Ectodermal cell (in vitro differentiated cells): Measurements from ENCODE around the gene PRKAG3.
"Not testable (repeated sequence)": the region's sequence is repeated elsewhere in the genome, so short reads cannot be mapped to it uniquely, and the experiment has no call there.

Source experiments
- H3K27ac ChIP-seq: 2 replicates; pipeline ENCODE4 v1.7.0; 2013; ENCODE audit warnings: mild to moderate bottlenecking, low read depth, low read length; ENCODE audit not compliant: insufficient read depth, poor library complexity, severe bottlenecking
- H3K27me3 ChIP-seq: 2 replicates; pipeline ENCODE4 v1.7.0; 2013; ENCODE audit warnings: mild to moderate bottlenecking, low read length; ENCODE audit not compliant: insufficient read depth, control insufficient read depth, poor library complexity, severe bottlenecking
- H3K36me3 ChIP-seq: one replicate; pipeline ENCODE4 v1.7.0; 2013; ENCODE audit warnings: low read length; ENCODE audit not compliant: control insufficient read depth, insufficient read depth
- H3K4me1 ChIP-seq: one replicate; pipeline ENCODE4 v1.7.0; 2013; ENCODE audit warnings: low read length; ENCODE audit not compliant: control insufficient read depth, insufficient read depth
- H3K4me3 ChIP-seq: 2 replicates; pipeline ENCODE4 v1.7.0; 2013; ENCODE audit warnings: low read depth, low read length, control low read depth; ENCODE audit not compliant: insufficient read depth
- H3K9me3 ChIP-seq: 2 replicates; pipeline ENCODE4 v1.7.0; 2013; ENCODE audit warnings: mild to moderate bottlenecking, low read length, moderate library complexity; ENCODE audit not compliant: control insufficient read depth
- WGBS, 2 experiments: methylation state at CpG; one replicate each; pipeline ENCODE4 v1.1.7; 2013; ENCODE audit warnings: missing lambda C conversion rate in 2 of 2; 5-methylcytosine and 5-hydroxymethylcytosine counted together

Gene PRKAG3

GRCh38 chr2:218783688-218784087 lies 47.9 kb downstream of the PRKAG3 start:
- H3K4me3 ChIP-seq: no peak overlapping the region
- no peaks in the 10 kb centered on the region for H3K9me3 ChIP-seq
- WGBS, 2 experiments: 88 to 93% methylated on average over 4 of the region's 4 CpGs

GRCh38 chr2:218782528-218782844 lies 49.1 kb downstream of the PRKAG3 start:
- peaks cover 1% of the 10 kb centered on the region for H3K9me3 ChIP-seq
- no peaks in the 10 kb centered on the region for H3K36me3 ChIP-seq
- H3K4me3 ChIP-seq: peak overlapping the region; percentile 37
- H3K27ac ChIP-seq: no peak overlapping the region
- no peaks in the 10 kb centered on the region for H3K4me1 ChIP-seq
- WGBS, 2 experiments: 16 to 21% methylated on average over 6 of the region's 6 CpGs
- peaks cover 43% of the 10 kb centered on the region for H3K27me3 ChIP-seq

More at GRCh38 chr2:218783688-218784087, 47.9 kb downstream of the PRKAG3 start:
- H3K36me3 ChIP-seq: no peaks in the 10 kb centered on the region
- no peak overlapping the region for H3K27ac ChIP-seq
- H3K27me3 ChIP-seq: peaks cover 43% of the 10 kb centered on the region
- H3K4me1 ChIP-seq: no peaks in the 10 kb centered on the region

- Histone ChIP-seq H3K27me3 (peaks cover 43% of the 10 kb centered on the region), H3K27ac (no peak within 1 kb of the TSS), H3K9me3 (peaks cover 2% of the 10 kb centered on the region), H3K4me1 (no peaks in the 10 kb centered on the region), H3K4me3 (peak within 1 kb of the TSS; percentile 37), H3K36me3 (no peaks in the 10 kb centered on the region)
- WGBS, 2 experiments: 1% methylated on average over 76 of the region's 76 CpGs
Observed at GRCh38 chr2:218781691-218782527, 49.7 kb downstream of the PRKAG3 start, which contains the start of gene CYP27A1. Gene CYP27A1 (plus strand): TSS chr2:218782147. CDS start chr2:218782183, 36 bp downstream.

- Histone ChIP-seq H3K9me3 (peaks cover 2% of the 10 kb centered on the region), H3K4me3 (peak overlapping the region; percentile 37), H3K27me3 (peaks cover 43% of the 10 kb centered on the region), H3K4me1 (no peaks in the 10 kb centered on the region), H3K27ac (no peak overlapping the region), H3K36me3 (no peaks in the 10 kb centered on the region)
- 52 to 67% methylated on average over 11 to 14 of the region's 15 CpGs for WGBS, 2 experiments
Observed at GRCh38 chr2:218780851-218781690, 50.5 kb downstream of the PRKAG3 start.

- WGBS, 2 experiments: 85 to 100% methylated on average over 1 of the region's 2 CpGs
- H3K27ac ChIP-seq: no peak overlapping the region
- no peak overlapping the region for H3K4me3 ChIP-seq
- peaks cover 43% of the 10 kb centered on the region for H3K27me3 ChIP-seq
- H3K9me3 ChIP-seq: peaks cover 2% of the 10 kb centered on the region
- no peaks in the 10 kb centered on the region for H3K36me3 ChIP-seq
- H3K4me1 ChIP-seq: no peaks in the 10 kb centered on the region
Observed at GRCh38 chr2:218780046-218780445, 51.6 kb downstream of the PRKAG3 start.

- H3K36me3 ChIP-seq: no peaks in the 10 kb centered on the region
- H3K4me3 ChIP-seq: no peak overlapping the region
- H3K9me3 ChIP-seq: peaks cover 2% of the 10 kb centered on the region
- peaks cover 20% of the 10 kb centered on the region for H3K27me3 ChIP-seq
- H3K27ac ChIP-seq: no peak overlapping the region
- H3K4me1 ChIP-seq: no peaks in the 10 kb centered on the region
- WGBS, 2 experiments: 92 to 94% methylated on average over 9 of the region's 9 CpGs
Observed at GRCh38 chr2:218777276-218777990, 54.2 kb downstream of the PRKAG3 start.

GRCh38 chr2:218776488-218776887 lies 55.1 kb downstream of the PRKAG3 start:
- H3K9me3 ChIP-seq: peaks cover 2% of the 10 kb centered on the region
- peaks cover 11% of the 10 kb centered on the region for H3K27me3 ChIP-seq
- no peak overlapping the region for H3K27ac ChIP-seq
- WGBS, 2 experiments: 90 to 100% methylated on average over 1 of the region's 1 CpG
- H3K36me3 ChIP-seq: no peaks in the 10 kb centered on the region
- no peaks in the 10 kb centered on the region for H3K4me1 ChIP-seq
- H3K4me3 ChIP-seq: no peak overlapping the region

GRCh38 chr2:218773881-218774280 lies 57.7 kb downstream of the PRKAG3 start:
- H3K9me3 ChIP-seq: peaks cover 2% of the 10 kb centered on the region
- no peak overlapping the region for H3K4me3 ChIP-seq
- no peaks in the 10 kb centered on the region for H3K36me3 ChIP-seq
- H3K27me3 ChIP-seq: no peaks in the 10 kb centered on the region
- H3K4me1 ChIP-seq: no peaks in the 10 kb centered on the region
- no peak overlapping the region for H3K27ac ChIP-seq
- 93 to 95% methylated on average over 1 to 2 of the region's 2 CpGs for WGBS, 2 experiments

GRCh38 chr2:218772759-218773158 lies 58.8 kb downstream of the PRKAG3 start:
- not testable (repeated sequence) for H3K4me3 ChIP-seq, H3K36me3 ChIP-seq, H3K9me3 ChIP-seq, H3K4me1 ChIP-seq, H3K27me3 ChIP-seq, H3K27ac ChIP-seq
- WGBS, 2 experiments: 95 to 96% methylated on average over 5 of the region's 5 CpGs
